Measurements from ENCODE around the gene PSMB7.
A peak's percentile ranks its signal among the peaks of the same experiment; 100 is the strongest.

The PSMB7 gene

DNA sequence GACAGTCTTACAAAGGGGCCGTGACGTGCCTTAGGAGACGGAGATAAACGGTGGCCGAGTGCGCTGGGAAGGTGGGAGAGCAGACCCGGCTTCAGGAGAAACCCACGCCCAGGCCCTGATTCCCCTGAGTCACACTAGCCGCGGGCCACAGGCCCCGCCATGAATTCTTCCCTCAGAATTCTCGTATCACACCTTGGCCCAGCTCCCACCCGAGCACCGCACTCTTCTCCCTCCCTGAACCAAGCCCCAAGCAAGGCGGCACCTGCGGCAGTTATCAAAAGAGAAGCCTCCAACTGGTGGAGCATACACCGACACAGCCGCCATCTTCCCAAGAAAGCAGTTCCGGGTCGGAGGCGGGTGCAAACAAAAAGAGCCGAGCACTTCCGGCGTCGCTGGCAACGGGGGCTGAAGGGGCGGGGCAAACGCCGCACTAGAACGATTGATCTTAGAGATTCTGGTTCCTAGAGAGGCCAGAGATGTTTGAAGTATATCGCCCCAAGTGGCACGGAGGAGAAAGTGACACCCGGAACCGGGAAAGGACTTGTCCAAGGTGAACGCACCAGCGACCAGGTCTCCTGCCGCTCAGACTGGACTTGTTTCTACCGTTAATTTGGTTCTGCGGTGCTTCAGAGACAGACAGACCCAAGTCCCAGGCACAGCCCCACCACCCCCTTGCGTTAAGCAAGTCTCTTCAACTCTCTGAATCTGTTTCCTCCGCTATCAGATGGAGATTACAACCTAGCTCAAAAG lies at the start of gene PSMB7:
TSS of gene PSMB7 (minus strand) at position 341 of the 750 bp plus-strand sequence. CDS start at position 324, 17 bp downstream.
- DNase-seq (ENCODE audit: low read depth in 2 of 2), result peak; percentile 88

- DNase-seq (ENCODE audit: low read depth in 2 of 2), result no peak
Observed at GRCh38 chr9:124462739-124463138, 47.5 kb upstream of the PSMB7 start.

DNA sequence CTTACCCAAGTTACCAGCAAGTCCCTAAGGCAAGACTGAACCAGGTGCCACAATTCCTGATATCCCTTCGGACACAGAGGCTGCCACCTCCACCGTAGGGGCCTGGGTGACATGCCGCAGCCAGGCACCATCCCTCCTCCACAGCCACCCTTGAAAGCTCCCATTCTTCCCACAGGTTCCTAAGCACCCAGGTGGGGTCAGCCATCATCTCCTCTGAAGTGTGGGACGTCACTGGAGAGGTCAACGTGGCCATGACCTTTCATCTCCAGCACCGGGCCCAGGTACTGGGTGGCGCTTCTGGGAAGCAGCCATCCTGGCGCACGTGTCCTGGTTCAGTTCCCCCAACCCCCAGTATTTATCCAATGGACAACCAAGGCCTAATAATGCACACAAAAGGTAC lies 43.2 kb upstream of the PSMB7 start:
- no peak for DNase-seq (ENCODE audit: low read depth in 2 of 2)

GRCh38 chr9:124457887-124458431 lies 42.7 kb upstream of the PSMB7 start:
- no peak for DNase-seq (ENCODE audit: low read depth in 2 of 2)

- no peak for DNase-seq (ENCODE audit: low read depth in 2 of 2)
Observed at GRCh38 chr9:124457079-124457886, 42.0 kb upstream of the PSMB7 start.

DNA sequence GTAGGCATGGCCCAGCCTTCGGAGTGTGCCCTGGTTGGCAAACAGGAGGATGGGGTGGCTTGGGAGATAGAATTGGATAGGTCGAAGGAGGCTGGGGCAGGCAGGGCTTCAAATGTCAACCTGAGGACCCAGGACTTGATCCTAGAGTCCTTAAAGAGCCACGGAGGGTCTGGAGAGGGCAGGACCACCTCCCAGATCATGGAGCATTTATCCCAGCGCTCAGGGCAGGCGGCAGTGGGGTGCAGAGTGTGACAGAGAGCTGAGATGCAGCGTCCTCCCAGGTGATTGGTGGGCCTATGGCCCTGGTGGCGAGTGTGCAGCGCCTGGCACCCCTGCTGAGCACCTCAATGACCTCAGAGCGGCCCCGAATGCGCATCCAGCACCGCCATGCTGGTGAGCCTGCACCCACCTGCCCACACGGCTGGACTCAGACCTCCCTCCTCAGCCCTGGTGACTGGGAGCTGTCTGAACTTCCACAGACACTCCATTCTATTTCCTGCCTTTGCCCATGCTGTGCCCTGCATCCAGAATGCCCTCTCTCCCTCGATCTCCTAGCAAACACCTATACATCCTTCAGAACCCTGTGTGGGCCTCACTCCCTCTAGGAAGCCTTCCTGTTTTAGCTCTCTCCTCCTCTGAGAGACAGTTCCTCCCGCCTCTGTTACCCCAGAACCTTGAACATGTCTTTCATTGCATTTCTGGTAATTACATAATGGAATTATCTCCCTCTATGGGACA lies 41.3 kb upstream of the PSMB7 start:
- DNase-seq (ENCODE audit: low read depth in 2 of 2), result no peak

GRCh38 chr9:124455820-124456219 lies 40.6 kb upstream of the PSMB7 start:
- DNase-seq (ENCODE audit: low read depth in 2 of 2), result no peak

- DNase-seq (ENCODE audit: low read depth in 2 of 2), result no peak
Observed at GRCh38 chr9:124454791-124455443, 39.7 kb upstream of the PSMB7 start.

- DNase-seq (ENCODE audit: low read depth in 2 of 2), result no peak
Observed at GRCh38 chr9:124454296-124454695, 39.1 kb upstream of the PSMB7 start.

DNA sequence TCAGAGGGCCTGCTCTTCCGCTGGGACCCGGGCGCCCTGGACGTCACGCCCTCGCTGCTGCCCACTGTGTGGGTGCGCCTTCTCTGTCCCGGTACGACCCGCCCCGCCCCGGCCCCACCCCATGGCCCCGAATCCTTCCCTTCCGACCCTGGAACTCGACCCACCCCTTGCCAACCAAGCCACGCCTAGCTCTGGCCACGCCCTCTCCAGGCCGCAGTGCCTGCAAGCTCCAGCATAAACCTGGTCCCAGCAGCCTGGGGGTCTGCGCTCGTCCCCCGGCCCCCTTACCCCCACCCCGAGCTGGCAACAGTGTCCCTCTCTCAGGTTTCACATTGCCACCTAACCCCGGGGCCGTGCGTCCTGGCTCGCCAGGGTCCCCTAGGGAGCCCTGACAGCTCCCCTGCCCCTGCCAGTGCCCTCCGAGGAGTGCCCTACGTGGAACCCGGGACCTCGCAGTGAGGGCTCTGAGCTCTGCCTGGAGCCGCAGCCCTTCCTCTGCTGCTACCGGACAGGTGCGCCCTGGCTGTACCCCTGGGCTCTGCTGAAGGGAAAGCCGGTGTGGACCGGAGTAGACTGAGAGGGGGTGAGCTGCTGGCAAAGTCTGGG lies 38.4 kb upstream of the PSMB7 start:
- DNase-seq (ENCODE audit: low read depth in 2 of 2), result no peak

DNA sequence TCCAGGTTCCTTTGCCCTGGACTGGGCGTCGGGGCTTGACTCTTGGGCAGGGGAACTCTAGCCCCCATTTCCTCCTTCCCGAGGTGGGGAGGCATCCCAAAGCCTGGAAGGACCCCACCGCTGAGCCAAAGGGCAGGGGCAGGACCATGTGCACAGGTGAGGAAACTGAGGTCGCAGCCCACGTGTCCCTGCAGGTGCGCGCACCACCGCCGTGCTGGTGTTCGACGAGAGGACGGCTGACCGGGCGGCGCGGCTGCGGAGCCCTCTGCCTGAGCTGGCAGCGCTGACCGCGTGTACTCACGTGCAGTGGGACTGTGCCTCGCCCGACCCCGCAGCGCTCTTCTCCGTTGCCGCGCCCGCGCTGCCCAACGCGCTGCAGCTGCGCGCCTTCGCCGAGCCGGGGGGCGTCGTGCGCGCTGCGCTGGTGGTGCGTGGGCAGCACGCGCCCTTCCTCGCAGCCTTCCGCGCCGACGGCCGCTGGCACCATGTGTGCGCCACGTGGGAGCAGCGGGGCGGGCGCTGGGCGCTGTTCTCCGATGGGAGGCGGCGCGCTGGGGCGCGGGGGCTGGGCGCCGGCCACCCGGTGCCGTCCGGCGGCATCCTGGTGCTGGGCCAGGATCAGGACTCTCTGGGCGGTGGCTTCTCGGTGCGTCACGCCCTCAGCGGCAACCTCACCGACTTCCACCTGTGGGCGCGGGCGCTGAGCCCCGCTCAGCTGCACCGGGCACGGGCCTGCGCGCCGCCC lies 37.8 kb upstream of the PSMB7 start:
- DNase-seq (ENCODE audit: low read depth in 2 of 2), result no peak

GRCh38 chr9:124452326-124452725 lies 37.1 kb upstream of the PSMB7 start:
- DNase-seq (ENCODE audit: low read depth in 2 of 2), result no peak

DNA sequence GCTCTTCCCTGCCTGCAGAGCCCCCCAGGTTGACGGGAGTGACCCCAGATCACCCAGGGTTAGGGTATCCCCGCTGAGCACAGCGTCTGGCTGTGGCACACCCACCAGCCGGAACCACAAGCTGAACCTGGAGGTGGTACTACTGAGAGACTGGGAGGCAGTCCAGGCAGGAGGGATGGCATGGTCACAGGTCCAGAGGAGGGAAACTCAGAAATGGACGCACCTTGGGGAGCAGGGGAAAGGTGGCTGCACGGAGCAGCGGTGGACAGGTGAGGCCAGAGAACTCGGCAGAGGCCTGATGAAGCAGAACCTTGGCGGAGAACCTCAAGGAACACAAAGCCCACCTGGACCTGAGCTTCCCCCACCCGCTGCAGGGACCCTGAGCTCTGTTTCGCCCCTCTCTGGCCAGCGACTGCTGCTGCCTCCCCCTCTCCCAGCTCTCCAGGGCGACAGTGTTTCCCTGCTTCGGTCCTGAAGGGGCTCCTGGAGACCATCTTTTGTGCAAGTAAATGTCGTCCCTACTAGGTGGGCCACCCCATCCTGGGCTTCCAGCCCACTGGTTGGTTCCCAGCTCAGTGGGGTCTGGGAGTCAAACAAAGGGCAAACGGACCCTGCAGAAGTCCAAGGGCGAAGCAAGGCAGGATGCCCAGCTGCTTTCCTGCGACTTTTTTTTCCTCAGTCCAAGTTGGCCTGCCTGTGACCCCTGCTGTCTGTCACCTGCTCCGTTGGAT lies 35.9 kb upstream of the PSMB7 start:
- no peak for DNase-seq (ENCODE audit: low read depth in 2 of 2)

DNA sequence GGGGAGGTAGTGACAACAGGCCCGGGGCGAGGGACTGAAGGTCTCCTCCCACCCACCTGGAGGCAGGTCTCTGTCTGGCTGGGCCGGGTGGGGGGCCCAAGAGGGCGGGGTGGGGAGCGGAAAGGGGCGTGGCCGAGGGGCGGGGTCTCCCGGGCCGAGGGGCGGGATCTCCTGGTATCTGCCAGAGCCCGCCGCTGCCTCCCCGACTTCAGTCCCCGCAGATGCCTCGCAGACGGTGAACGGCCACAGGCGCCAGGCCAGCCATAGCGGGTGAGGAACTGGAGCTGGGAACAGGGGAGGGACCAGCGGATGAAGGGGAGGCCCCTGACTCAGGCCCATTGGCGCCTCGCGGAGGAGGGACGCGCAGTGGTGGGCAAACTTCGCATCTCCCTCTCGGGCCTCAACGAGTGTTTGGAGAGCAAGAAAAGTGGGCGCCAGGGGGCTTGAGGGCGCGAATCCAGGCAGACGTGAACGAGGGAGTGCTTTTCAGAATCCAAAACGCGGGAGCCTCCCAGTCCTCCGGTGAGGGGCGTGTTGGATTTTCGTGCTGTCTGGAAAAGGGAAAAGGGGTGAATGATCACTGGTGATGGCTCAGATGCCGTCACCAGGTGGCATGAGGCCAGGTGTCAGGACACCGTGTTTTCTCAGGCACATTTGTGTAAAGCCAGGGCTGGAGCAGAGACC lies 35.1 kb upstream of the PSMB7 start, which contains the start of gene ADGRD2:
TSS of gene ADGRD2 (plus strand) at position 211 of the 684 bp plus-strand sequence. CDS start 1,216 bp downstream, outside the sequence.
- no peak for DNase-seq (ENCODE audit: low read depth in 2 of 2)

DNA sequence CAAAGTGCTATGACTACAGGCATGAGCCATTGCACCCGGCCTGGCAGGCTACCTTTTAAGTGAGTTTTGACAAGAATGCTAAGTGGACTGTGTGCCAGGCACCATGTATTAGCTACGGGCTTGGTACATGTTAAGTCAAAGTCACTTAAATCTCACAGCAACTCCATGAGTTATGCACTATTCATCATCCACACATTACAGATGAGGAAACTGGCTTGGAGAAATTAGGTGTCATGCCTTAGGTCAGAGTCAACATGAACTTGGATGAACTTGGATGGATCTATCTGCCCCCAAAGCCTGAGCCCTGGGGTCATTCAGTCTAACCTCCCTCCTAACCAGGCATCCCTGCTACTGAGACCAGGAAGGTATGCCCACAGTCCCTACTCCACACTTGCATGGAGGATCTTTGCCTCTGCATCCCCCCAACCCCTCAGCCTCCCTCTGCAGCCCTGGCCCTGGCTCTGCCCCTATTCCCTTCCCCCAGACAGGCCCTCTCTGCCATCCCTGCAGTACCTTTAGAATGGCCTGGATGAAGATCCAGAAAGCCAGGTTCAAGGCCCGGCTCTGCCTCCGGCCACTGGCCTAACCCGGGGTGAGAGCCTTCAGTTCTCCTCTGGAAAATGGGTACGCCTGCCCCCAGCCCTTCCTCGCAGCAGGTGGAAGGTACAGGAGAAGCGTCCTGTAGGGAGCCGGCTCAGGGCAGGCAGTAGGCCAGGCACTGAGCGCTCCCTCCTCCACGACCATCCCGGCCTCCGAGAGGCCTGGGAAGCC lies 34.3 kb upstream of the PSMB7 start:
- DNase-seq (ENCODE audit: low read depth in 2 of 2), result no peak

DNA sequence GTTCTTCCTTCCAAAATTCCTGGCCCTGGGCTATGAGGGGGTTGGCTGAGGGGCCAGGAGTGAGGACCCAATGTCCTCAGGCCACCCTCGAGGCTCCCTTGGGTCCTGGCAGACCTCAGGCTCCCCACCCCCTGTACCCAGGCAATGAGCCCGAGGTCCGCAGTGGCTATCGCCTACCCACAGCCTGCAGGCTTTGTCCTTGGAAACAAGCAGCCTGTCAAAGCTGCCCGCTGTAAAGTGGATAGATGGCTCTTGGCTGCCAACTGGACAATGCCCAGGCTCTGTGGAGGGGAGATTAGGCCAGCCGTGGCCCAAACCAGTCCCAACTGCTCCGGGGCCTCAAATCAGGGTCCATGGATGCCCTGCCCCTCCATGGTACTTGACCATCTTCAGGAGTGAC lies 32.8 kb upstream of the PSMB7 start:
- no peak for DNase-seq (ENCODE audit: low read depth in 2 of 2)

DNA sequence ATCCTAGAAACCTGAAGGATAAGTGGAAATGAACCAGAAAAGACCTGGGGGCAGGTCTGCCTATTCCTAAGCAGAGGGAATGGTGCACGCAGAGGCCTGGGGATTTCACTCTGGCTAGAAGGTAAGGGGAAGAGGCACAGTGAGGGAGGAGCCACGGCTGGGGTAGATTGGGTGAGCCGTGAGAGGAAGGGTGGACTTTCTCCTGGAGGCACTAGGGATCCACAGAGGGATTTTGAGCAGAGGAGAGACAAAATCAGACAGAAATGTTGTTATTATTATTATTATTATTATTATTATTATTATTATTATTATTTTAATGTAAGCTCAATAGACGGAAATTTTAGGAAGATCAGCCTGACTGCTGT lies 32.0 kb upstream of the PSMB7 start:
- no peak for DNase-seq (ENCODE audit: low read depth in 2 of 2)

DNA sequence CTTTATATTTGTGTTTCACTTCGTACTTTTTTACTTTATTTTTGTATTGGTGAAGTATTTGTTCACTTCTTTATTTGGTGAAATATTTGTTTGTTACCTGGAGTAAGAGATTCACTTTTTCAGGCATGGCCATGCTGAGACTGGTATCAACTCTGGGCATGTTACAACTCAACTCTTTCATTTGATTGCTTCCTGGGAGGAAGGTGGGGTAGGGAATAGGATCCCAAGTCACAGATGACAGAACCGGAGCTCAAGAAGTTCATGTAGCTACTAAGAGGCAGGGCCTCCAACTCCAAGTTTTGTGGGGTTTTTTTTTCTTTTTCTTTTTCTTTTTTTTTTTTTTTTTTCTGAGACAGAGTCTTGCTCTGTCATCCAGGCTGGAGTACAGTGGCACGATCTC lies 28.9 kb upstream of the PSMB7 start:
- DNase-seq (ENCODE audit: low read depth in 2 of 2), result no peak
